GM19438 (cell line): ENCODE results near the gene GIGYF2.
"Not testable (repeated sequence)": the region's sequence is repeated elsewhere in the genome, so short reads cannot be mapped to it uniquely, and the experiment has no call there.

Source experiments
- ATAC-seq: cut with Tn5 transposase; IDR thresholded peaks from one replicate; pipeline ENCODE4 v1.9.1; 2021; ENCODE audit warnings: low read depth; ENCODE audit not compliant: unreplicated experiment

GIGYF2 gene

DNA sequence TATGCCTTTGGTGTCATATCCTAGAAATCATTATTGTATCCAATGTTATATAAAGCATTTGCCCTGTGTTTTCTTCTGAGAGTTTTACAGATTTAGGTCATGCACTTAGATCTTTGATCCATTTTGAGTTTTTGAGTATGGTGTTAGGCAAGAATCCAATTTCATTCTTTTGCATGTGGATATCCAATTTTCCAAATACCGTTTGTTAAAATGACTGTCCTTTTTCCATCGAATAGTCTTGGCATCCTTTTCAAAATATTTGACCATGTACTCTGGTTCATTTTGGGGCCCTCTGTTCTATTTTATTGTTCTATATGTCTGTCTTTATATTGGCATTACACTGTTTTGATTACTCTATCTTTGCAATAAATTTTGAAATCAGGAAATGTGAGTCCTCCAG, 103.0 kb downstream of the GIGYF2 start:
- ATAC-seq = no peak

DNA sequence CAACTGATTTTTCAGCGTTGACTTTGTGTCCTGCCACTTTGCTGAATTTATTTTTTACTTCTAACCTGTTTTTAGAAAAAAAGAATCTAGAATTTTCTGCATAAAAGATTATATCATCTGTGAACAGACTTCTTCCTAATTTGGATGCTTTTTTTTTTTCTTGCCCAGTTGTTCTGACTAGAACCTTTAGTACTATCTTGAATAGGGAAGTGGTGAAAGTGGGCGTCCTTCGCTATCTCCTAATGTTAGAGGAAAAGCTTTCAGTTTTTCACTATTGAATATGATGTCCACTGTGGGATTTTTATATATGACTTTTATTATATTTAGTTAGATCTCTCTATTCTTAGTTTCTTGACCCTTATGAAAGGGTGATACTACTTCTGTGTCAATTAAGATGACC, 105.0 kb downstream of the GIGYF2 start:
- no peak for ATAC-seq

DNA sequence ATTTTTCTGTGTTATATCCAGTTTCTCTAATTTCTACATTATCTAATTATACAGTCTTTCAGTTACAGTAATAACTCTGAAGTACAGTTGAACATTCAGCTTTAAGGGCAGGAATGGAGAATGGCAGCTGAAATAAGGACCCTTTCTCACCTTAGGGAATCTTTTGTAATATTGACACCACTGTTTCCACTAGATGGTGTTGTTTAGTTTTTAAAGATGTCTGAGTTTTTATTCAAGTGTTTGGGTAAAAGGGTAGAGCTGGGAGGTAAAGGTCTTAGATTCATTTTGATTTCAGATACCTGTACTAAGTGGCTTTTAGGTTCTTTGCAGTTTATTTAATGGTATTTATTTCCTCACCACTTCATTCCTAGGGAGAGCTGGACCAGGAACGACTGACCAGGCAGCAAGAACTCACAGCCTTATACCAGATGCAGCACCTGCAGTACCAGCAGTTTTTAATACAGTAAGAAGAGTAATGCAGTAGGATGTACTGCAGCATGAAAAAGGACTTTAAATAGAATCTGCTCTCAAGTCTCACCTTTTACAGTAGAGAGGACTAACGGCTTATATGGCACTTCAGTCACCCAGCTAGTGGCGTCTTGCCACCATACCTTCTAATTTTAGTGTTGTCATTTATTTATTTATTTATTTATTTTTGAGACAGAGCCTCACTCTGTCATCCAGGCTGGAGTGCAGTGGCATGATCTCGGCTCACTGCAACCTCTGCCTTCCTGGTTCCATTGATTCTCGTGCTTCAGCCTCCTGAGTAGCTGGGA, 112.4 kb downstream of the GIGYF2 start:
- no peak for ATAC-seq

- no peak for ATAC-seq
These were observed 113.3 kb downstream of the GIGYF2 start for GRCh38 chr2:232810444-232810843.

DNA sequence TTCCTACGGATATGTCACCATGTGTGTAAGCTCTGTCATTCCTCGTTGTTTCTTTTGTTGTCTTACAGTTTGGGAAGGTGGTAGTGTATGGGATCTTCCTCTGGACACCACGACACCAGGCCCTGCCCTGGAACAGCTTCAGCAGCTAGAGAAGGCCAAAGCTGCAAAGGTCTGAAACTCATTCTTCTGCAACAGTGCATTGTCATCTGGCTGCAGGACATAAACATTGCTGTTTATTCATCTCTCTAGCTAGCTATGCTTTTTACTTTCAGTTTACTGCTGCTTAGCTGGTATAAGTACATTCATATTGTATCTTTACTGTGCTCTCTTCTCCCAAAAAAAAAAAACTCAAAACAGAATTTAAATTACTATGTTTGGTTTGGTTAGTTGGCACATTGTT, 118.4 kb downstream of the GIGYF2 start:
- ATAC-seq = no peak

- no peak for ATAC-seq
These were observed 119.5 kb downstream of the GIGYF2 start for GRCh38 chr2:232816657-232817056.

DNA sequence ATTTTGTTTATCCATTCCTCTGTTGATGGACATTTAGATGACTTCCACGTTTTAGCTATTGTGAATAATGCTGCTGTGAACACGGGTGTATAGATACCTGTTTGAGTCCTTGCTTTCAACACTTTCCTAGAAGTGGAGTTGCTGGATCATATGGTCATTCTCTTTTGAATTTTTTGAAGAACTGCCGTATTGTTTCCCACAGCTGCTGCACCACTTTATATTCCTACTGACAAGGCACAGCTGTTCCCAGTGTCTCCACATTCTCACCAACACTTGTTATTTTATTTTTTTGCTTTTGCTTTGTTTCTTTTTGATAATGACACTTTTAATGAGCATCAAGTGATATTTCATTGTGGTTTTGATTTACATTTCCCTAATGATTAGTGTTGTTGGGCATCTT, 120.6 kb downstream of the GIGYF2 start:
- no peak for ATAC-seq

DNA sequence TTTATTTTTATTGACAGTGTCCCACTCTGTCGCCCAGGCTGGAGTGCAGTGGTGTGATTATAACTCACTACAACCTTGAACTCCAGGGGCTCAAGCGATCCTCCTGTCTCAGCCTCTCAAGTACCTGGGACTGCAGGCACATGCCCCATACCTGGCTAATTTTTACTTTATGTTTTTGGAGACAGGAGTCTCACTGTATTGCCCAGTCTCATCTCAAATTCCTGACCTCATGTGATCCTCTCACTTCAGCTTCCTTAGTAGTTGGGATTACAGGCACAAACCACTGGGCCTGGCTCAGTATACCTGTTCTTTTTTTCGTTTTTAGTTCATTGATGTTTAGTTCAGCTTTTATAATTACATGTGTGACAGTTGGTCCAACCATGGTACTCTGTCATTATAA, 132.9 kb downstream of the GIGYF2 start:
- no peak for ATAC-seq

DNA sequence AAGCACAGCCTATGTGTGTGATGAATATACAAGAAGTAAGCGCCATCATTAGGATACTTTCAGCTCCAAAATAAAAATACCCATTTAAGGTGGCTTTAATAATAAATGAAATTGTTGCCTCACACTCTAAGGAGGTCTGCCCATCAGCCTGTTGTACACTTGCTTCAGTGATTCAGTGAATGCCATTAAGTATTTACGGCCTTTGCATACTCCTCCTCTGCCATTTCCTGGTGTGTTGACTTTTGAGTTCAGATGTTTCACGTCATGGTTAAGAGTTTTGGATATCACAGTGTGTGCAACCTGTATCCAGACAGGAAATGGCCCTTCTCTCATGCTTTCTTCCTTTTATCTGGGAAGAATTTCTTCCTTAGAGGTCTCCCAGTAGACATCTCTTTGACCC, 134.4 kb downstream of the GIGYF2 start:
- no peak for ATAC-seq

DNA sequence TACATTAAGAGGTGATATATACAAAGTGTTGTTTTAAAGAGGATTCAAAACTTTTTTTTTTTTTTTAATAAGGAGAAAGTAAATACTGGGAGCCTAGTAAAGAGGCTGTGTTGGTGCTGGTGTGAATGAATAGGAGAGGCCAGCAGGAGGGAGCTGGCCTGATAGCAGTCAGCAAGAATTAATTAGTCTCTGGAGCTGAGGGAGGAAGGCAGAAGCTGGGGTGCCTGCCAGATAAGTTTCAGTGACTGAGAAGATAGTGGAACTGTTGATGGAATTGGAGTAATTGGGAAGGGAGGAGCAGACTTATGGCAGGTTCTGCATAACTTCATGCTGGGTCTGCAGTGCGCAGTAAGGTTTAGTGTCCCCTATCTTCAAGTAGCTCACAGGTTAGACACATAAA, 136.7 kb downstream of the GIGYF2 start:
- ATAC-seq = no peak

- ATAC-seq = no peak
These were observed 138.6 kb downstream of the GIGYF2 start for GRCh38 chr2:232835687-232836208.

DNA sequence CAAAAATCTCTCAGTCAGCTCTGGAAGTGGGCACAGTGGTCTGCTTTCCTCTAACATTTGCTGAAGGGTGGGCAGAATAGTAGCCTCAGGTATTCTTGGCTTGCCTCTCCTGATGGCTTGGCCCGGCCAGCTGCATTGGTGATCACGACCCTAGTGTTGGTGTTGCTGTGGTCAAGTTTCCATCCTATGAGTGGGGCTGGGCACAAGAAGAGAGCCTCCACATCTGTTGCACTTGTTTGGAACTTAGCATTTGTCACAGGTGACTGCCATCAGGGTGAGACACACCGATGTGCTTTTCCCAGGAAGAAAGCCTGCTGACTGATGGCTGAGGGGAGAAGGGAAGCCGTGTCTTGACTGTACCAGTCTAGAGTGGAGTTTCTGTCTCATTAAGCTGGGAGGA, 139.8 kb downstream of the GIGYF2 start:
- ATAC-seq = no peak

DNA sequence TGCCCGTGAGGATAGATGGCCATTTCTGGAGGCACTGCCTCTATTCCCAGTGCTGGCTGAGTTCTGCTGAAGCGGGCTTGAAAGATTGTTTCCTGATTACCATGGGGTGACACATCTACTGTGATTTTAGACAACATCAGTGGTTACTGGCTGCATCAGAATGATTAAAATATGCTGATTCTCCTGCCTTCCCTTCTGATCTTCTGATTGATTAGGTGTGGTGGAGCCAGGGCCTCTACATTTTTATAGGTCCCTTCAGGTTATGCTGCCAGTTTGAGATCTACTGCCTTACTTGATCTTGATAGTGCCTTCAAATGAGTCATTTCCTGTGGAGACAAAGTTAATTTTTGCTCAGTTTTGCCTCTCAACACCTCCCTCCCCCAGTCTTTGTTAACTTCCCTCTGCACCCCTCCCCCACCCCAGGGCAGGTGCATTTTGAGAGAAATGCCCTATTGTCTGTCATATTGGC, 141.3 kb downstream of the GIGYF2 start:
- peak; percentile 91 for ATAC-seq

DNA sequence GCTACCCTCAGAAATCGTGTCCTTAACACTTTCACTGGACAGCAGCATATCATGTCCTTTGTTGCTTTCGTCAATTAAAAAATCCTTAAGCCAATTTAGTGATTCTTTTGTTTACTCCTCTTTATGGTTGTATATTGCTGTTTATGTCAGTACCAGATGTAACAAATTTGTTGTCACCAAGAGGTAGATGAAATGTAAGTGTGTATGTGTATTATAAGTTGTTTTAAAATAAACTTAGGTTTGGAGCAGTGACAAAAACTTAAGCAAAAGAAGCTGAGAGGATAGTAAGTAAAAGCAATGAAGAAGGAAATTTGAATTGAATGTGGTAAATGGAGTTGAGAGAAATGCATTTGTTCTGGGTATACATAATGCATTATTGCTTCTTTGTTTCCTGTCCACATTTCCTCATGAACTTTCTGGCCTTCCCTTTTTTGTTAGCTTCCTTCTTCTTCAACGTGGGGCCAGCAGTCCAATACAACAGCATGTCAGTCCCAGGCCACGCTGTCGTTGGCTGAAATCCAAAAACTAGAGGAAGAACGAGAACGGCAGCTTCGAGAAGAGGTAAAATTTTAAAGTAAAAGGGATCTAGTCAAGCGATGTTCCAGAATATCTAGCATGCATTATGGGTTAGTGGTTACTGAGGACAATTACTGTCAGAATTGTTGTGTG, 142.4 kb downstream of the GIGYF2 start:
- ATAC-seq = no peak

DNA sequence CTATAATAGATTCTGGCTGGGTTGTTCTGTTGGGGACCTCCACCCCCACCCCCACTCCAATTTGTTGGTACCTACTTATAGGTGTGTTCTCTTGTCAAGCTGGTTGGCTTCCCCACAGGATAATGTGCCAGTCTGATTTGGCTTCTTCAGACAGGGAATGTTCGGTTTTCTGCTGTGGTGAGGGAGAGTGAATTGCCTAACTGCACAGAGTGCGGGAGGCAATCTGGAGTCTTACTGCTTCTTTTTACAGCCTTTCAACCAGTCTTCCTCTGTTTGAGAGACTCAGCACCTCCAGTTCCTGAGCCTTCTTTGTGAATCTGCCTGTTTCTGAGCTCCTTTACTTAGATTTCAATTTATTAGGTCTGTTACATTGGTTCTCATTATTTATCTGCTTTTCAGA, 145.6 kb downstream of the GIGYF2 start:
- no peak for ATAC-seq

DNA sequence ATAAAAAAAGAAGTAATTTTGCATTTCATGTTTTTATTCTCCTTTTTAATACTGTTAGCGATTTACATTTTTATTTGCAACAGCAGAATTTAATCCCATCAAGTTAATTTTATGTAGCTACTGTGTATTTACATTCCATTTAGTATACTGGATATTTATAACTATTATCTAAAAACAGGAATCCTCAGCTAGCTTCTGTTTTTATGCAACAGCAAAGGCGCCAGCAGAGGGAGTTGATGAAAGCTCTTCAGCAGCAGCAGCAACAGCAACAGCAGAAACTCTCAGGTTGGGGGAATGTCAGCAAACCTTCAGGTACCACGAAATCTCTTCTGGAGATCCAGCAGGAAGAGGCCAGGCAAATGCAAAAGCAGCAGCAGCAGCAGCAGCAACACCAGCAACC, 146.7 kb downstream of the GIGYF2 start:
- no peak for ATAC-seq

DNA sequence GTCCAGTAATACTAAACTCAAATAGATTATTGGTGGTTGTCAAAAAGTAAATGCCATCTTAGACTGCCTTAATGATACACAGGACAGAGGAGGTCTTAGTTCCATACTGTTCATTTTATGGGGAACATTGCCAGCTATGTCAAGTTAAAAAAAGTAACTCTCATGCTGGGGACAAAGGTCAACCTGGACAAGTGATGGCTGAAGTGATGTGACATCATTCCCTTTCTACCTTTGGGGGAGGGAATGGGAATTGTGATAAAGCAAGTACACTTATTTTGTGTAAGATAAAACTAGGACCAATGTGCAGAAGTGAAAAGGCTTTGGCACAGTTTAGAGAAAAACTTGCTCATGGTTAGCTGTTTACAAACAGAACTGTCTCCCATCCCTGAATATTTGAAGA, 148.9 kb downstream of the GIGYF2 start:
- no peak for ATAC-seq

- no peak for ATAC-seq
These were observed 152.9 kb downstream of the GIGYF2 start for GRCh38 chr2:232850039-232850438.

- ATAC-seq = not testable (repeated sequence)
These were observed 154.9 kb downstream of the GIGYF2 start for GRCh38 chr2:232852081-232852480.

GRCh38 chr2:232852676-232853075, 155.5 kb downstream of the GIGYF2 start:
- no peak for ATAC-seq

- ATAC-seq = no peak
These were observed 157.0 kb downstream of the GIGYF2 start for GRCh38 chr2:232854082-232854481.

DNA sequence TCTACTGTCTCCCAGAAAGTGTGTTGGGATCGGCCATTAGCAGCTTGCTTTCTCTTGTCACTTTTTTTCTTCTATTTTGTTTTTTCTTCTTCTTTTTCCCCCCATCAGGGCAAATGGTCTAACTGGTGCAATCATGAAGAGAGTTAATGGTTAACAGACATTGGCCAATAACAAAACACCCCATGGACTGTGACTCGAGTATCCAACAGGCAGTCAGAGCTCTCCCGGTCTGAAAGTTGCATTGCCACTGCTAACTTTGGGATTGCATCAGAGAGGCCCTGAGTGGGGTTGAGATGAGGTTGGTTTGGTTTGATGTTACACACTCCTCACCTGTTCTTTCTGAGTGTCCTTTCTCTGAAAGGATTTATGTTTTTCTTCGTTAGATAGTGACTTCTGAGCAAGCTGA, 160.0 kb downstream of the GIGYF2 start:
- no peak for ATAC-seq
